Right lobe of liver (tissue), 6 donors: Measurements from ENCODE around the gene OGFOD3. TPM values are rescaled to one million over a fixed set of nuclear protein-coding genes. Genes with fewer than 3 reads are reported as not detected.

Experiments
- ATAC-seq, 4 donors: fragments of 200-7000 bp; cut with Tn5 transposase; one replicate each; pipeline ENCODE4 v1.9.1; 2020; ENCODE audit warnings: mild to moderate bottlenecking in 4 of 4, moderate library complexity in 4 of 4
- DNase-seq, 3 donors: peaks; one replicate each; pipeline ENCODE4 v3.0.0-alpha.2; 2020
- H3K27ac ChIP-seq, 3 donors: fragments of 200-600 bp; one replicate each; pipeline ENCODE4 v1.8.0; 2022
- H3K27me3 ChIP-seq, 2 donors: fragments of 200-600 bp; one replicate each; pipeline ENCODE4 v1.8.0; 2022
- H3K36me3 ChIP-seq, 4 donors: fragments of 200-600 bp; sonication (generic) in 1 of 4; one replicate each; pipeline versions ENCODE4 v1.5.1 to v1.8.0; 2017 to 2022; ENCODE audit warnings: control low read depth in 1 of 4
- H3K4me1 ChIP-seq, 4 donors: fragments of 200-600 bp; sonication (generic) in 1 of 4; one replicate each; pipeline versions ENCODE4 v1.5.1 to v1.8.0; 2017 to 2022; ENCODE audit warnings: control low read depth in 1 of 4
- H3K4me3 ChIP-seq, 3 donors: fragments of 200-600 bp; one replicate each; pipeline ENCODE4 v1.8.0; 2022
- H3K9me3 ChIP-seq, 4 donors: fragments of 200-600 bp; sonication (generic) in 1 of 4; one replicate each; pipeline versions ENCODE4 v1.5.1 to v1.8.0; 2017 to 2022; ENCODE audit warnings: control low read depth in 1 of 4
- CTCF ChIP-seq, 4 donors: fragments of 200-600 bp in 3 of 4; fragments of 450-650 bp in 1 of 4; IDR thresholded peaks; one replicate each; pipeline versions ENCODE4 v1.5.1 to v1.8.0; 2016 to 2022; ENCODE audit warnings: antibody characterized with exemption in 4 of 4, mild to moderate bottlenecking in 2 of 4
- POLR2A ChIP-seq: fragments of 450-650 bp; IDR thresholded peaks from one replicate; pipeline ENCODE4 v1.6.1; 2017; ENCODE audit warnings: antibody characterized with exemption, mild to moderate bottlenecking
- WGBS: methylation state at CpG from one replicate; pipeline ENCODE4 v1.1.6; 2018; ENCODE audit warnings: low coverage, low lambda C conversion rate; ENCODE audit not compliant: insufficient coverage; ENCODE audit errors: missing lambda C conversion rate; 5-methylcytosine and 5-hydroxymethylcytosine counted together
- intact Hi-C, 2 donors: fragments of 100-400 bp; cut with DNase I; formaldehyde crosslinking; loops; one replicate each; pipeline versions ENCODE4 v1.11.2 to v1.14.1; 2022
- total RNA-seq, 6 experiments: library from RNA; depleted of rRNA in 2 of 6; stranded (reverse); fragments of >200 nt in 2 of 6; fragmentation: NEBNext Ultra II Directional in 3 of 6; extraction: Animal tissue kit (Norgen Biotek cat#: 25700) in 3 of 6; gene quantifications; one replicate each; pipeline versions ENCODE4 v1.1.0 to v1.2.4, GENCODE V29; 2016 to 2023
- donor health status: DM: no; HTN: yes; CAD: no.
- donor health status: DM: no; HTN: no; CAD: no.
- donor health status: DM: no; HTN: no; CAD: no.
- donor health status: DM: no; HTN: yes; CAD: no.
- donor health status: DM: no; HTN: yes; CAD: no.

The OGFOD3 gene
- total RNA-seq, 6 experiments from 2014 or later, result 13.5 to 23.4 (median 16.2) TPM

GRCh38 chr17:82356845-82357355, 61.5 kb downstream of the OGFOD3 start:
- Histone ChIP-seq H3K36me3 (no peaks in the 10 kb centered on the region), H3K9me3 (no peaks in the 10 kb centered on the region), H3K4me1 (no peaks in the 10 kb centered on the region), H3K27ac (no peak overlapping the region), H3K27me3 (no peaks in the 10 kb centered on the region), H3K4me3 (no peak overlapping the region)
- WGBS, result 68% methylated on average over 5 of the region's 20 CpGs
- TF ChIP-seq POLR2A, result no peak
- TF ChIP-seq CTCF (IDR thresholded peaks at IDR 0.05), result no peak
- intact Hi-C loops, result loop anchor here (10.0 kb wide), 3 partner anchors 58 to 198 kb away; partner anchors contain the start of genes HEXD (in 1 of the 2) and OGFOD3 (in 1 of the 2)
- DNase-seq (no peak), ATAC-seq (no peak)

- TF ChIP-seq CTCF (IDR thresholded peaks at IDR 0.05), result no peak
- TF ChIP-seq POLR2A, result no peak
- Histone ChIP-seq H3K27me3 (no peaks in the 10 kb centered on the region), H3K4me3 (no peak overlapping the region), H3K36me3 (no peaks in the 10 kb centered on the region), H3K4me1 (no peaks in the 10 kb centered on the region), H3K9me3 (no peaks in the 10 kb centered on the region), H3K27ac (no peak overlapping the region)
- no peak for DNase-seq
- intact Hi-C loops, result loop anchor here (10.0 kb wide), 3 partner anchors 59 to 199 kb away; partner anchors contain the start of genes HEXD (in 1 of the 2) and OGFOD3 (in 1 of the 2)
- WGBS, result no CpG with 5 or more reads among the region's 11 CpGs
- peak in 2 of 4 donors; percentile 27 to 30 for ATAC-seq
Observed at GRCh38 chr17:82355770-82356427, 62.5 kb downstream of the OGFOD3 start.

GRCh38 chr17:82354804-82355308, 63.5 kb downstream of the OGFOD3 start:
- no peaks in the 10 kb centered on the region for H3K27me3 ChIP-seq
- no peaks in the 10 kb centered on the region for H3K36me3 ChIP-seq
- no peak overlapping the region for H3K27ac ChIP-seq
- TF ChIP-seq CTCF (IDR thresholded peaks at IDR 0.05) (no peak), POLR2A (no peak)
- WGBS, result 67% methylated on average over 3 of the region's 7 CpGs
- DNase-seq (peak in 1 of 3 donors; percentile 45), ATAC-seq (no peak)
- no peaks in the 10 kb centered on the region for H3K9me3 ChIP-seq
- intact Hi-C loops, result loop anchor here (10.0 kb wide), 3 partner anchors 60 to 200 kb away; partner anchors contain the start of genes HEXD (in 1 of the 2) and OGFOD3 (in 1 of the 2)
- H3K4me3 ChIP-seq, result no peak overlapping the region
- no peaks in the 10 kb centered on the region for H3K4me1 ChIP-seq

GRCh38 chr17:82353484-82353883, 64.9 kb downstream of the OGFOD3 start:
- ATAC-seq (no peak), DNase-seq (peak in 1 of 3 donors; percentile 38)
- Histone ChIP-seq H3K9me3 (no peaks in the 10 kb centered on the region), H3K36me3 (no peaks in the 10 kb centered on the region), H3K4me1 (no peaks in the 10 kb centered on the region), H3K4me3 (no peak overlapping the region), H3K27me3 (no peaks in the 10 kb centered on the region), H3K27ac (no peak overlapping the region)
- no CpG with 5 or more reads among the region's 8 CpGs for WGBS
- TF ChIP-seq POLR2A, result no peak
- TF ChIP-seq CTCF (IDR thresholded peaks at IDR 0.05), result no peak
- intact Hi-C loops, result loop anchor here (10.0 kb wide), 3 partner anchors 61 to 201 kb away; partner anchors contain the start of genes HEXD (in 1 of the 2) and OGFOD3 (in 1 of the 2)
